ENCODE results near the gene PLCL1. TPM values are rescaled to one million over a fixed set of nuclear protein-coding genes. Genes with fewer than 3 reads are reported as not detected.

The PLCL1 gene
- total RNA-seq, 1 experiment from 2014 or later, result 0.07 TPM

GRCh38 chr2:197801033-197801432 is 3.4 kb upstream of the PLCL1 start:
- Histone ChIP-seq H3K79me2 (ENCODE audit: insufficient read depth, low read length) (no peaks in the 10 kb centered on the region), H3K27ac (ENCODE audit: low read depth, low read length) (no peak overlapping the region), H3K27me3 (ENCODE audit: insufficient read depth, low read length) (peaks cover 26% of the 10 kb centered on the region; the same call in 1 of the 2 replicates), H2AFZ (ENCODE audit: low read depth, low read length, poor library complexity, severe bottlenecking) (no peak overlapping the region), H3K4me1 (ENCODE audit: control insufficient read depth in 1 of 2, insufficient read depth in 2 of 2, low read length in 2 of 2) (peaks cover 0 to 5% of the 10 kb centered on the region in 2 experiments; a peak in 1 of 4 replicates), H3K9me3 (ENCODE audit: control insufficient read depth in 1 of 2, insufficient read depth in 1 of 2, low read depth in 1 of 2, low read length in 2 of 2) (no peaks in the 10 kb centered on the region), H3K9me2 (ENCODE audit: insufficient read depth) (no peaks in the 10 kb centered on the region), H4K20me1 (ENCODE audit: insufficient read depth) (no peaks in the 10 kb centered on the region), H3K4me2 (ENCODE audit: low read length) (no peak overlapping the region), H3K9ac (ENCODE audit: low read length) (no peak overlapping the region), H3K4me3 (replicated peaks in 1 of 2; ENCODE audit: low read depth in 1 of 2, low read length in 2 of 2) (no peak overlapping the region), H3K36me3 (ENCODE audit: control insufficient read depth in 1 of 2, insufficient read depth in 2 of 2, low read length in 2 of 2) (no peaks in the 10 kb centered on the region)
- DNase-seq (ENCODE audit: low read depth, low spot score), result no peak
- CTCF ChIA-PET, result interaction anchor here (1.0 kb wide), 1 partner anchor 12 kb away, joined by 3 read pairs; no protein-coding TSS in a partner anchor
- TF ChIP-seq TCF7L2 (IDR thresholded peaks at IDR 0.05; ENCODE audit: borderline replicate concordance, extremely low read depth, insufficient read depth, insufficient read length) (no peak), FOSL1 (IDR thresholded peaks at IDR 0.05; ENCODE audit: low read depth) (no peak), MAX (IDR thresholded peaks at IDR 0.05) (no peak), RAD21 (IDR thresholded peaks at IDR 0.05; ENCODE audit: low read depth) (no peak), CEBPB (IDR thresholded peaks at IDR 0.05; ENCODE audit: low read depth) (no peak), CBX3 (IDR thresholded peaks at IDR 0.05; ENCODE audit: low read depth) (no peak), REST (IDR thresholded peaks at IDR 0.05; ENCODE audit: low read depth) (no peak)
- POLR2A ChIA-PET, result no interaction called here
- no TSS peak for BruUV-seq (replicated peaks)
- RAD21 ChIA-PET (ENCODE audit: low non-redundant PET in 1 of 2, low total read pairs in 2 of 2, uncharacterized antibody in 2 of 2, unreplicated experiment in 2 of 2), result no interaction called here
- intact Hi-C loops (cut with micrococcal nuclease), result no loop called here
- ATAC-seq, result no peak

Data from HCT116 (cell line).